Transverse colon (tissue), 4 donors: Measurements from ENCODE around the gene SPEM2.

Experiments used
- CTCF ChIP-seq, 5 experiments: fragments of 200-600 bp in 3 of 5; fragments of 450-650 bp in 2 of 5; sonication (generic) in 3 of 5; IDR thresholded peaks; 1 replicate in 2 of 5; 2 replicates in 3 of 5; pipeline ENCODE4 v1.5.1; 2016 to 2017; ENCODE audit warnings: antibody characterized with exemption in 5 of 5, inconsistent platforms in 3 of 5, mild to moderate bottlenecking in 2 of 5, moderate library complexity in 1 of 5
- POLR2A ChIP-seq: fragments of 450-650 bp; IDR thresholded peaks from one replicate; pipeline ENCODE4 v1.6.1; 2016; ENCODE audit warnings: antibody characterized with exemption, mild to moderate bottlenecking, moderate library complexity
- POLR2AphosphoS5 ChIP-seq, 3 donors: sonication (generic); formaldehyde crosslinking; IDR thresholded peaks; one replicate each; pipeline ENCODE4 v1.6.1; 2016; ENCODE audit warnings: antibody characterized with exemption in 3 of 3

- TF ChIP-seq CTCF (IDR thresholded peaks at IDR 0.05) (no peak), POLR2AphosphoS5 (IDR thresholded peaks at IDR 0.05) (no peak), POLR2A (no peak)
These were observed 11.9 kb upstream of the SPEM2 start for GRCh38 chr17:7413346-7413985.
